HG03354 (cell line): Measurements from ENCODE around the gene SLC35F2.
A peak's percentile ranks its signal among the peaks of the same experiment; 100 is the strongest.
"Not testable (repeated sequence)": the region's sequence is repeated elsewhere in the genome, so short reads cannot be mapped to it uniquely, and the experiment has no call there.

Source experiments
- ATAC-seq: cut with Tn5 transposase; IDR thresholded peaks from one replicate; pipeline ENCODE4 v1.9.1; 2021; ENCODE audit warnings: mild to moderate bottlenecking; ENCODE audit not compliant: unreplicated experiment, poor library complexity, severe bottlenecking

SLC35F2 gene

GRCh38 chr11:107792049-107792443 is 66.5 kb downstream of the SLC35F2 start:
- no peak for ATAC-seq

GRCh38 chr11:107791343-107792048 is 67.1 kb downstream of the SLC35F2 start:
- no peak for ATAC-seq

GRCh38 chr11:107789767-107790166 is 68.8 kb downstream of the SLC35F2 start:
- no peak for ATAC-seq

GRCh38 chr11:107787733-107788132 is 70.9 kb downstream of the SLC35F2 start:
- ATAC-seq = no peak

- ATAC-seq = no peak
Measured at GRCh38 chr11:107785401-107785800, 73.2 kb downstream of the SLC35F2 start.

GRCh38 chr11:107783121-107783520 is 75.5 kb downstream of the SLC35F2 start:
- no peak for ATAC-seq

GRCh38 chr11:107780775-107781174 is 77.8 kb downstream of the SLC35F2 start:
- ATAC-seq = no peak

- no peak for ATAC-seq
Measured at GRCh38 chr11:107780136-107780535, 78.5 kb downstream of the SLC35F2 start.

GRCh38 chr11:107778839-107779517 is 79.6 kb downstream of the SLC35F2 start:
- no peak for ATAC-seq

GRCh38 chr11:107777110-107777509 is 81.5 kb downstream of the SLC35F2 start:
- peak; percentile 68 for ATAC-seq

GRCh38 chr11:107776062-107776461 is 82.5 kb downstream of the SLC35F2 start:
- no peak for ATAC-seq

- peak; percentile 27 for ATAC-seq
Measured at GRCh38 chr11:107770551-107770951, 88.0 kb downstream of the SLC35F2 start.

GRCh38 chr11:107769189-107769588 is 89.4 kb downstream of the SLC35F2 start:
- no peak for ATAC-seq

- not testable (repeated sequence) for ATAC-seq
Measured at GRCh38 chr11:107758719-107759355, 99.8 kb downstream of the SLC35F2 start.

GRCh38 chr11:107757661-107758060 is 100.9 kb downstream of the SLC35F2 start:
- ATAC-seq = no peak

GRCh38 chr11:107756553-107756952 is 102.0 kb downstream of the SLC35F2 start:
- no peak for ATAC-seq

GRCh38 chr11:107752949-107753822 is 105.4 kb downstream of the SLC35F2 start:
- no peak for ATAC-seq

GRCh38 chr11:107752508-107752907 is 106.1 kb downstream of the SLC35F2 start:
- no peak for ATAC-seq

- no peak for ATAC-seq
Measured at GRCh38 chr11:107751082-107751481, 107.5 kb downstream of the SLC35F2 start.

- no peak for ATAC-seq
Measured at GRCh38 chr11:107750313-107750712, 108.3 kb downstream of the SLC35F2 start.
